T-helper 1 cell treated with Interleukin-12 subunit alpha and Interleukin-12 subunit beta and Interleukin-4 antibody, amounts not matched to agents 30 ng/mL and 1 ng/mL, for 36 hours (primary cell): Measurements from ENCODE around the gene TBC1D16. TPM values are rescaled to one million over a fixed set of nuclear protein-coding genes. Genes with fewer than 3 reads are reported as not detected.

Experiments used
- intact Hi-C: fragments of 100-400 bp; cut with micrococcal nuclease; formaldehyde crosslinking; loops from one replicate; pipeline ENCODE4 v1.15.1; 2024
- total RNA-seq: library from RNA; stranded (reverse); gene quantifications from 2 replicates; pipeline ENCODE4 v1.2.3, GENCODE V29; 2022

TBC1D16 gene
- total RNA-seq, 1 donor from 2014 or later = 0.88 TPM

GRCh38 chr17:79990051-79990592, 45.5 kb downstream of the TBC1D16 start:
- intact Hi-C loops = loop anchor here (2.0 kb wide), 1 partner anchor 243 kb away; no protein-coding TSS in a partner anchor

- intact Hi-C loops = no loop called here
Measured at GRCh38 chr17:79989106-79989835, 46.4 kb downstream of the TBC1D16 start.

GRCh38 chr17:79988185-79988971, 47.3 kb downstream of the TBC1D16 start:
- intact Hi-C loops = no loop called here

GRCh38 chr17:79987935-79988184, 47.8 kb downstream of the TBC1D16 start:
- intact Hi-C loops = no loop called here

GRCh38 chr17:79987187-79987934, 48.3 kb downstream of the TBC1D16 start:
- intact Hi-C loops = no loop called here

- intact Hi-C loops = no loop called here
Measured at GRCh38 chr17:79986411-79987186, 49.1 kb downstream of the TBC1D16 start.

- intact Hi-C loops = no loop called here
Measured at GRCh38 chr17:79985943-79986391, 49.7 kb downstream of the TBC1D16 start.

GRCh38 chr17:79985361-79985942, 50.2 kb downstream of the TBC1D16 start:
- intact Hi-C loops = no loop called here

GRCh38 chr17:79984877-79985276, 50.8 kb downstream of the TBC1D16 start:
- intact Hi-C loops = no loop called here

GRCh38 chr17:79984045-79984840, 51.4 kb downstream of the TBC1D16 start:
- intact Hi-C loops = no loop called here

GRCh38 chr17:79983456-79983855, 52.2 kb downstream of the TBC1D16 start:
- intact Hi-C loops = no loop called here

- intact Hi-C loops = no loop called here
Measured at GRCh38 chr17:79982986-79983385, 52.7 kb downstream of the TBC1D16 start.

- intact Hi-C loops = no loop called here
Measured at GRCh38 chr17:79981661-79982101, 54.0 kb downstream of the TBC1D16 start.

- intact Hi-C loops = no loop called here
Measured at GRCh38 chr17:79981090-79981489, 54.6 kb downstream of the TBC1D16 start.

- intact Hi-C loops = no loop called here
Measured at GRCh38 chr17:79980246-79981043, 55.2 kb downstream of the TBC1D16 start.

- intact Hi-C loops = no loop called here
Measured at GRCh38 chr17:79979816-79980215, 55.9 kb downstream of the TBC1D16 start.

- intact Hi-C loops = no loop called here
Measured at GRCh38 chr17:79979221-79979741, 56.4 kb downstream of the TBC1D16 start.

GRCh38 chr17:79978548-79978855, 57.2 kb downstream of the TBC1D16 start:
- intact Hi-C loops = no loop called here
